OCI-LY1 (cell line): Measurements from ENCODE around the gene NKIRAS1.
"Not testable (repeated sequence)": the region's sequence is repeated elsewhere in the genome, so short reads cannot be mapped to it uniquely, and the experiment has no call there.

ENCODE experiments used
- H2AFZ ChIP-seq: fragments of 200-600 bp; sonication (generic), shearing (Covaris generic); 2 replicates; pipeline ENCODE4 v1.6.0; 2014; ENCODE audit warnings: antibody characterized with exemption, mild to moderate bottlenecking, low read length
- H3F3A ChIP-seq: fragments of 200-600 bp; sonication (generic), shearing (Covaris generic); 2 replicates; pipeline ENCODE4 v1.6.0; 2014; ENCODE audit warnings: mild to moderate bottlenecking, antibody characterized with exemption, low read length, moderate library complexity; ENCODE audit not compliant: insufficient read depth
- H3K27ac ChIP-seq: fragments of 200-600 bp; sonication (generic); 2 replicates; pipeline ENCODE4 v1.5.1; 2014; ENCODE audit warnings: low read length, mixed run types, mild to moderate bottlenecking, low read depth; ENCODE audit not compliant: poor library complexity, severe bottlenecking
- H3K27me3 ChIP-seq: fragments of 200-600 bp; sonication (generic); 2 replicates; pipeline ENCODE4 v1.6.0; 2014; ENCODE audit warnings: antibody characterized with exemption, mild to moderate bottlenecking, low read length, moderate library complexity; ENCODE audit not compliant: insufficient read depth
- H3K36me3 ChIP-seq: fragments of 200-600 bp; sonication (generic); 2 replicates; pipeline ENCODE4 v1.6.1; 2014; ENCODE audit warnings: mild to moderate bottlenecking, antibody characterized with exemption, low read length, moderate library complexity, mixed read lengths; ENCODE audit not compliant: insufficient read depth
- H3K4me1 ChIP-seq: fragments of 200-600 bp; sonication (generic); 2 replicates; pipeline ENCODE4 v1.5.1; 2014; ENCODE audit warnings: mild to moderate bottlenecking, low read length, moderate library complexity; ENCODE audit not compliant: insufficient read depth, severe bottlenecking
- H3K4me2 ChIP-seq: fragments of 200-600 bp; sonication (generic), shearing (Covaris generic); 2 replicates; pipeline ENCODE4 v1.6.1; 2014; ENCODE audit warnings: low read length
- H3K4me3 ChIP-seq: fragments of 200-600 bp; sonication (generic); 2 replicates; pipeline ENCODE4 v1.5.1; 2014; ENCODE audit warnings: low read length, low read depth, mild to moderate bottlenecking, mixed read lengths; ENCODE audit not compliant: poor library complexity, severe bottlenecking
- H3K79me2 ChIP-seq: fragments of 200-600 bp; shearing (Covaris generic); 2 replicates; pipeline ENCODE4 v1.6.1; 2016; ENCODE audit warnings: mixed run types, low read length, mixed read lengths; ENCODE audit not compliant: insufficient read depth
- H3K9ac ChIP-seq: fragments of 200-600 bp; sonication (generic), shearing (Covaris generic); 2 replicates; pipeline ENCODE4 v1.6.1; 2014; ENCODE audit warnings: mild to moderate bottlenecking, low read length, mixed read lengths
- H3K9me2 ChIP-seq: fragments of 200-600 bp; sonication (generic), shearing (Covaris generic); 2 replicates; pipeline ENCODE4 v1.6.1; 2014; ENCODE audit warnings: low read depth, mild to moderate bottlenecking, low read length, mixed read lengths
- H3K9me3 ChIP-seq: fragments of 200-600 bp; shearing (Covaris generic); 2 replicates; pipeline ENCODE4 v1.6.1; 2014; ENCODE audit warnings: low read length, mixed read lengths
- H4K20me1 ChIP-seq: fragments of 200-600 bp; sonication (generic), shearing (Covaris generic); 2 replicates; pipeline ENCODE4 v1.6.0; 2016; ENCODE audit warnings: mild to moderate bottlenecking, low read length; ENCODE audit not compliant: insufficient read depth
- CTCF ChIP-seq: fragments of 200-600 bp; sonication (generic), shearing (Covaris generic); IDR thresholded peaks from 2 replicates; pipeline ENCODE4 v1.5.1; 2017; ENCODE audit warnings: mild to moderate bottlenecking, antibody characterized with exemption, low read length, moderate library complexity, mixed read lengths
- EZH2 ChIP-seq: fragments of 200-600 bp; sonication (generic), shearing (Covaris generic); IDR thresholded peaks from 2 replicates; pipeline ENCODE4 v1.8.0; 2017; ENCODE audit warnings: borderline replicate concordance, mixed run types, mild to moderate bottlenecking, antibody characterized with exemption, low read length, moderate library complexity, mixed read lengths

The NKIRAS1 gene

GRCh38 chr3:23913182-23913581 is 3.6 kb downstream of the NKIRAS1 start:
- Histone ChIP-seq H3K9ac (no peak overlapping the region), H3K4me3 (no peak overlapping the region), H3K9me2 (no peaks in the 10 kb centered on the region), H3K36me3 (peaks cover 16% of the 10 kb centered on the region), H3K9me3 (no peaks in the 10 kb centered on the region), H2AFZ (no peak overlapping the region), H3K4me2 (no peak overlapping the region), H3F3A (0 out of 2 replicates have a peak, but pooled peaks cover 3% of the 10 kb centered on the region), H3K4me1 (peaks cover 16% of the 10 kb centered on the region), H3K27ac (no peak overlapping the region), H3K27me3 (no peaks in the 10 kb centered on the region), H4K20me1 (no peaks in the 10 kb centered on the region), H3K79me2 (peaks cover 7% of the 10 kb centered on the region)
- TF ChIP-seq EZH2 = no peak
- no peak for TF ChIP-seq CTCF

- H3K36me3 ChIP-seq, H4K20me1 ChIP-seq, H3K79me2 ChIP-seq, H3K9me2 ChIP-seq, H3F3A ChIP-seq, H3K27me3 ChIP-seq, H3K9me3 ChIP-seq, H2AFZ ChIP-seq, H3K27ac ChIP-seq, H3K9ac ChIP-seq, H3K4me3 ChIP-seq, H3K4me2 ChIP-seq: not testable (repeated sequence)
- peaks cover 13% of the 10 kb centered on the region for H3K4me1 ChIP-seq
Measured at GRCh38 chr3:23912335-23912734, 4.5 kb downstream of the NKIRAS1 start.

GRCh38 chr3:23911397-23911796 is 5.4 kb downstream of the NKIRAS1 start:
- Histone ChIP-seq H3K9me3 (no peaks in the 10 kb centered on the region), H3F3A (no peaks in the 10 kb centered on the region), H4K20me1 (no peaks in the 10 kb centered on the region), H2AFZ (no peak overlapping the region), H3K79me2 (no peaks in the 10 kb centered on the region), H3K27me3 (no peaks in the 10 kb centered on the region), H3K4me1 (peaks cover 11% of the 10 kb centered on the region), H3K4me3 (no peak overlapping the region), H3K4me2 (no peak overlapping the region), H3K36me3 (peaks cover 6% of the 10 kb centered on the region; the same call in 1 of the 2 replicates), H3K9ac (no peak overlapping the region), H3K9me2 (no peaks in the 10 kb centered on the region), H3K27ac (no peak overlapping the region)
- TF ChIP-seq CTCF = no peak

GRCh38 chr3:23909341-23909740 is 7.4 kb downstream of the NKIRAS1 start:
- Histone ChIP-seq H2AFZ (no peak overlapping the region), H3K27me3 (no peaks in the 10 kb centered on the region), H3F3A (no peaks in the 10 kb centered on the region), H3K9me3 (no peaks in the 10 kb centered on the region), H4K20me1 (no peaks in the 10 kb centered on the region), H3K36me3 (peaks cover 6% of the 10 kb centered on the region; the same call in 1 of the 2 replicates), H3K4me1 (no peaks in the 10 kb centered on the region), H3K79me2 (no peaks in the 10 kb centered on the region), H3K9me2 (no peaks in the 10 kb centered on the region), H3K4me3 (no peak overlapping the region), H3K4me2 (no peak overlapping the region), H3K27ac (no peak overlapping the region), H3K9ac (no peak overlapping the region)
- TF ChIP-seq CTCF (no peak), EZH2 (no peak)
